Measurements from ENCODE around the gene TBC1D22A.

The TBC1D22A gene

DNA sequence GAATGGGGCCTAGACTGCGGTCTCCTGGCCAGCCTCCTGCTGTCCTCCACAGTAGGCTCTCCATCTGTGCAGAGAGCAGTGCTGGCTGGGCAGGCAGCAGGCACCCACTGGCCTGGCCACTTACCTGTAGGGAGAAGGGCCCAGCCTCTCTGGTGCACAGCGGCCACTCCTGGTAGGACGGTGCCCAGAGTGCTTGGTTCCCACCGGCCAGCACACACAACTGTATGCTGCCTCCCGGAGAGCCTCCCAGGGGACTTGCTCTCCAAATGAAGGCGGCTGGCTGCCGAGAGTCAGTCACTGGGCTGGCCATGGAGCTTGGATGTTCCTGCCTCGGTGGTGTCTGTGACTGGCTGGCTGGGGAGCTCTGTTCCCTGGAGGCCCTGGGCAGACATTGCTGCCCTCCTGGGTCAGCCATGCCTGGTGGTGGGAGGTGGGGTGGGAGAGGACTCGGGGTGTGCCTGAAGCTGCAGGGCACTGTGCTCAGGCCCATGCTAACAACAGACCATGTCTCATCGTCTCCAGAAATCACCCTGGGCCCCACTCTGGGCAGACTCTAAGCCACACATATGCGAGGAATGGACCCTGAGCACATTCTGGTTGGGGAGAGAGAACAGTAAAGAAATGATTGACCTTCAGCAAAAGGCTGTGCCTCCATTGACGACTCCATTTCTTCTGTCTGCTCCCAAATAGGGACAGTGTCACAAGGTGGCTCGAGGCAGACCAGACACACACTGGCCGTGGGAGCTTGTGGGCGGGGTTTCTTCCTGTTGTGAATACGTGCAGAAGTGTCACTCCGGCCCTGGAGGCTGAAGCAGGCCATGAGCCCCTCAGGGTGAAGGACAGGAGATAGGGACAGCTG, 350.8 kb downstream of the TBC1D22A start:
- H3K79me2 ChIP-seq (ENCODE audit: low read length), result no peaks in the 10 kb centered on the region
- no peak overlapping the region for H3K27ac ChIP-seq (ENCODE audit: low read length)
- H2AFZ ChIP-seq (ENCODE audit: low read length), result no peak overlapping the region
- no peak overlapping the region for H3K4me3 ChIP-seq (ENCODE audit: low read length)
- H3K9ac ChIP-seq (ENCODE audit: low read length), result no peak overlapping the region
- no peak for TF ChIP-seq EZH2phosphoT487 (IDR thresholded peaks at IDR 0.05; ENCODE audit: low read length)
- TF ChIP-seq EZH2 (optimal IDR thresholded peaks at IDR 0.05; ENCODE audit: low read depth, low read length), result no peak
- TF ChIP-seq CTCF (IDR thresholded peaks at IDR 0.05; ENCODE audit: low read length), result no peak
- H3K9me3 ChIP-seq (replicated peaks; ENCODE audit: insufficient read depth, low read length), result no peaks in the 10 kb centered on the region
- H3K36me3 ChIP-seq (replicated peaks; ENCODE audit: insufficient read depth, low read length), result no peaks in the 10 kb centered on the region
- DNase-seq, result no peak
- H3K9me2 ChIP-seq (replicated peaks; ENCODE audit: insufficient read depth, low read length), result no peaks in the 10 kb centered on the region
- H3K4me1 ChIP-seq (ENCODE audit: low read length), result no peaks in the 10 kb centered on the region
- no peaks in the 10 kb centered on the region for H4K20me1 ChIP-seq (ENCODE audit: insufficient read depth, low read length)
- no peaks in the 10 kb centered on the region for H3F3A ChIP-seq (ENCODE audit: insufficient read depth, low read length)
- no peaks in the 10 kb centered on the region for H3K27me3 ChIP-seq (replicated peaks; ENCODE audit: insufficient read depth, low read length)
- H3K4me2 ChIP-seq (ENCODE audit: low read depth, low read length), result no peak overlapping the region

DNA sequence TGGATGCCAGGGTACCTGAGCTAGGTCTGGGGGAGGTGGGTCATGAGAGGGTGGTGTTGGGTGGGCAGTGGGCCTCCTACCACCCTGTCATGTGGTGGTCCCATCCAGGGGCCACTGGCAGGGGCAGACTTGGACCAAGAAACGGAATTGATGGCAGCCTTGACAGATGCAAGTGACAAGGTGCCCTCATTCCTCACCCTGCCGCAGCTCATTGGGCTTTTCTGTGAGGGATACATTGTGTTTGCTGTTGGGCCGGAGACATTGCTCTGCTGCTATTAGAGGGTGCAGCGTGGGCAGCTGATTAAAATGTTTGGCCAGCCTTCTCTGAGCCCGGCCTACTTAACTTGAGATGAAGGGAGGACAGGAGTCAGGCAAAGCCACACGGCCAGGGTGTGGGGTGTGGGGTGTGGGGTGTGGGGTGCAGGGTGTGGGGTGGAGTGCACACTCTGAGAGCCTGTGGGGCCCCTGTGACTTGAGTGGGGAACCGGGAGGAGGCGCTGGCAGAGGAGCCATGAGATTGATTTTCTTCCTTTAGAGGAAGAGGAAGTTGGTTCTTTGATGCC, 351.5 kb downstream of the TBC1D22A start:
- Histone ChIP-seq H2AFZ (ENCODE audit: low read length) (no peak overlapping the region), H3F3A (ENCODE audit: insufficient read depth, low read length) (no peaks in the 10 kb centered on the region), H3K4me1 (ENCODE audit: low read length) (no peaks in the 10 kb centered on the region), H3K27ac (ENCODE audit: low read length) (no peak overlapping the region), H3K9me3 (replicated peaks; ENCODE audit: insufficient read depth, low read length) (no peaks in the 10 kb centered on the region), H3K79me2 (ENCODE audit: low read length) (no peaks in the 10 kb centered on the region), H3K9ac (ENCODE audit: low read length) (no peak overlapping the region), H3K9me2 (replicated peaks; ENCODE audit: insufficient read depth, low read length) (no peaks in the 10 kb centered on the region), H4K20me1 (ENCODE audit: insufficient read depth, low read length) (no peaks in the 10 kb centered on the region), H3K4me3 (ENCODE audit: low read length) (no peak overlapping the region), H3K4me2 (ENCODE audit: low read depth, low read length) (no peak overlapping the region), H3K36me3 (replicated peaks; ENCODE audit: insufficient read depth, low read length) (no peaks in the 10 kb centered on the region), H3K27me3 (replicated peaks; ENCODE audit: insufficient read depth, low read length) (no peaks in the 10 kb centered on the region)
- no peak for DNase-seq
- no peak for TF ChIP-seq CTCF (IDR thresholded peaks at IDR 0.05; ENCODE audit: low read length)
- no peak for TF ChIP-seq EZH2phosphoT487 (IDR thresholded peaks at IDR 0.05; ENCODE audit: low read length)
- no peak for TF ChIP-seq EZH2 (optimal IDR thresholded peaks at IDR 0.05; ENCODE audit: low read depth, low read length)

GRCh38 chr22:47114813-47115517, 352.5 kb downstream of the TBC1D22A start:
- Histone ChIP-seq H3F3A (ENCODE audit: insufficient read depth, low read length) (no peaks in the 10 kb centered on the region), H2AFZ (ENCODE audit: low read length) (no peak overlapping the region), H3K9me3 (replicated peaks; ENCODE audit: insufficient read depth, low read length) (no peaks in the 10 kb centered on the region), H3K79me2 (ENCODE audit: low read length) (no peaks in the 10 kb centered on the region), H3K4me3 (ENCODE audit: low read length) (no peak overlapping the region), H3K9ac (ENCODE audit: low read length) (no peak overlapping the region), H3K27me3 (replicated peaks; ENCODE audit: insufficient read depth, low read length) (no peaks in the 10 kb centered on the region), H4K20me1 (ENCODE audit: insufficient read depth, low read length) (no peaks in the 10 kb centered on the region), H3K4me1 (ENCODE audit: low read length) (no peaks in the 10 kb centered on the region), H3K36me3 (replicated peaks; ENCODE audit: insufficient read depth, low read length) (no peaks in the 10 kb centered on the region), H3K9me2 (replicated peaks; ENCODE audit: insufficient read depth, low read length) (no peaks in the 10 kb centered on the region), H3K27ac (ENCODE audit: low read length) (no peak overlapping the region), H3K4me2 (ENCODE audit: low read depth, low read length) (no peak overlapping the region)
- no peak for DNase-seq
- TF ChIP-seq EZH2phosphoT487 (IDR thresholded peaks at IDR 0.05; ENCODE audit: low read length) (no peak), EZH2 (optimal IDR thresholded peaks at IDR 0.05; ENCODE audit: low read depth, low read length) (no peak), CTCF (IDR thresholded peaks at IDR 0.05; ENCODE audit: low read length) (no peak)
